ENCODE data around the gene ARID3C. TPM values are rescaled to one million over a fixed set of nuclear protein-coding genes. Genes with fewer than 3 reads are reported as not detected.

ARID3C gene
- 0.82 TPM for total RNA-seq

- no peak for FAIRE-seq
- peak in 1 of 2 donors; percentile 64 for DNase-seq (ENCODE audit: low spot score in 2 of 2)
These were observed at the start of gene ARID3C for GRCh38 chr9:34628656-34629490. Gene ARID3C (minus strand): TSS chr9:34629066. CDS start chr9:34628014, 1,052 bp downstream.

GRCh38 chr9:34675869-34676268 is 47.0 kb upstream of the ARID3C start:
- DNase-seq (ENCODE audit: low spot score in 2 of 2) = no peak
- FAIRE-seq = no peak

- FAIRE-seq (no peak), DNase-seq (ENCODE audit: low spot score in 2 of 2) (peak in 1 of 2 donors; percentile 47)
These were observed 46.3 kb upstream of the ARID3C start for GRCh38 chr9:34675048-34675714.

- no peak for DNase-seq (ENCODE audit: low spot score in 2 of 2)
- no peak for FAIRE-seq
These were observed 45.6 kb upstream of the ARID3C start for GRCh38 chr9:34674440-34674839.

GRCh38 chr9:34671307-34671706 is 42.4 kb upstream of the ARID3C start:
- no peak for FAIRE-seq
- no peak for DNase-seq (ENCODE audit: low spot score in 2 of 2)

- DNase-seq (ENCODE audit: low spot score in 2 of 2) = no peak
- FAIRE-seq = no peak
These were observed 41.1 kb upstream of the ARID3C start for GRCh38 chr9:34669809-34670562.

- FAIRE-seq = no peak
- peak; percentile 85 to 93 for DNase-seq (ENCODE audit: low spot score in 2 of 2)
These were observed 36.8 kb upstream of the ARID3C start for GRCh38 chr9:34665381-34666250.

- FAIRE-seq = no peak
- DNase-seq (ENCODE audit: low spot score in 2 of 2) = no peak
These were observed 36.2 kb upstream of the ARID3C start for GRCh38 chr9:34665067-34665380.

GRCh38 chr9:34664281-34665066 is 35.6 kb upstream of the ARID3C start:
- FAIRE-seq (no peak), DNase-seq (ENCODE audit: low spot score in 2 of 2) (peak; percentile 52 to 70)

GRCh38 chr9:34663303-34663605 is 34.4 kb upstream of the ARID3C start:
- FAIRE-seq (no peak), DNase-seq (ENCODE audit: low spot score in 2 of 2) (no peak)

- FAIRE-seq = no peak
These were observed 33.8 kb upstream of the ARID3C start, which contains the start of gene CCL27 for GRCh38 chr9:34662526-34663302. Gene CCL27 (minus strand): TSS chr9:34662657. CDS start chr9:34662633, 24 bp downstream.

GRCh38 chr9:34659592-34660253 is 30.9 kb upstream of the ARID3C start:
- no peak for FAIRE-seq
- no peak for DNase-seq (ENCODE audit: low spot score in 2 of 2)

More at GRCh38 chr9:34662526-34663302, 33.8 kb upstream of the ARID3C start, which contains the start of gene CCL27:
- DNase-seq (ENCODE audit: low spot score in 2 of 2) = no peak

- FAIRE-seq (no peak), DNase-seq (ENCODE audit: low spot score in 2 of 2) (no peak)
These were observed 29.6 kb upstream of the ARID3C start for GRCh38 chr9:34658461-34658860.

- DNase-seq (ENCODE audit: low spot score in 2 of 2) = no peak
- FAIRE-seq = no peak
These were observed 28.1 kb upstream of the ARID3C start for GRCh38 chr9:34656992-34657391.

GRCh38 chr9:34655394-34655793 is 26.5 kb upstream of the ARID3C start:
- DNase-seq (ENCODE audit: low spot score in 2 of 2) (no peak), FAIRE-seq (no peak)

GRCh38 chr9:34654323-34655051 is 25.6 kb upstream of the ARID3C start:
- DNase-seq (ENCODE audit: low spot score in 2 of 2) = peak; percentile 75 to 78

More at GRCh38 chr9:34654323-34655051, 25.6 kb upstream of the ARID3C start:
- no peak for FAIRE-seq
